ENCODE measurements around the gene ZNF511. TPM values are rescaled to one million over a fixed set of nuclear protein-coding genes. Genes with fewer than 3 reads are reported as not detected.

The ZNF511 gene
- total RNA-seq, 4 donors from 2014 or later, result 23.1 to 45.5 (median 30.0) TPM

DNA sequence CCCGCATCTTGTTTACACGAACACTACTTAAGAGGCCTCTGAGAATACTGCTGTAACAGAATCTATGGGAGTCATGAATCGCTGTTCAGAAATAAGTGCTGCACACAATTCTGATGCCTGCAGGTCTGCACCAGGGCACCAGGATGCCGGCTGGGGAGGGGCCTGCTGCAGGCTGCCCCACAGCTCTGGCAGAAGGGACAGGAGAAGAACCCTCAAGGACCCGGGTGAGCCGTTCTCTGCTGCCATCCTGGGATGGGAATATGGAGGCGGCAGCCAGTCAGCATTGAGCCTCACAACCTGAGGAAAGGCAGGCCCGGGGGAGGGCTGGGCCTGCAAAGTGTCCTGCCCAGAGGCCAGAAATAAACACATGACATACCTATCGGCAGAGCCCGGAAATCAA, 11.2 kb upstream of the ZNF511 start:
- Histone ChIP-seq H3K27ac (no peak overlapping the region), H3K4me1 (no peaks in the 10 kb centered on the region), H3K9me3 (no peaks in the 10 kb centered on the region), H3K27me3 (no peaks in the 10 kb centered on the region), H3K4me3 (no peak overlapping the region), H3K36me3 (no peaks in the 10 kb centered on the region)
- intact Hi-C loops (cut with DNase I; ENCODE audit: low total_unique reads), result no loop called here
- no peak for DNase-seq
- TF ChIP-seq, protein P1, sequence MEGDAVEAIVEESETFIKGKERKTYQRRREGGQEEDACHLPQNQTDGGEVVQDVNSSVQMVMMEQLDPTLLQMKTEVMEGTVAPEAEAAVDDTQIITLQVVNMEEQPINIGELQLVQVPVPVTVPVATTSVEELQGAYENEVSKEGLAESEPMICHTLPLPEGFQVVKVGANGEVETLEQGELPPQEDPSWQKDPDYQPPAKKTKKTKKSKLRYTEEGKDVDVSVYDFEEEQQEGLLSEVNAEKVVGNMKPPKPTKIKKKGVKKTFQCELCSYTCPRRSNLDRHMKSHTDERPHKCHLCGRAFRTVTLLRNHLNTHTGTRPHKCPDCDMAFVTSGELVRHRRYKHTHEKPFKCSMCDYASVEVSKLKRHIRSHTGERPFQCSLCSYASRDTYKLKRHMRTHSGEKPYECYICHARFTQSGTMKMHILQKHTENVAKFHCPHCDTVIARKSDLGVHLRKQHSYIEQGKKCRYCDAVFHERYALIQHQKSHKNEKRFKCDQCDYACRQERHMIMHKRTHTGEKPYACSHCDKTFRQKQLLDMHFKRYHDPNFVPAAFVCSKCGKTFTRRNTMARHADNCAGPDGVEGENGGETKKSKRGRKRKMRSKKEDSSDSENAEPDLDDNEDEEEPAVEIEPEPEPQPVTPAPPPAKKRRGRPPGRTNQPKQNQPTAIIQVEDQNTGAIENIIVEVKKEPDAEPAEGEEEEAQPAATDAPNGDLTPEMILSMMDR (IDR thresholded peaks at IDR 0.05), result no peak
- no peak for TF ChIP-seq POLR2A (IDR thresholded peaks at IDR 0.05)

DNA sequence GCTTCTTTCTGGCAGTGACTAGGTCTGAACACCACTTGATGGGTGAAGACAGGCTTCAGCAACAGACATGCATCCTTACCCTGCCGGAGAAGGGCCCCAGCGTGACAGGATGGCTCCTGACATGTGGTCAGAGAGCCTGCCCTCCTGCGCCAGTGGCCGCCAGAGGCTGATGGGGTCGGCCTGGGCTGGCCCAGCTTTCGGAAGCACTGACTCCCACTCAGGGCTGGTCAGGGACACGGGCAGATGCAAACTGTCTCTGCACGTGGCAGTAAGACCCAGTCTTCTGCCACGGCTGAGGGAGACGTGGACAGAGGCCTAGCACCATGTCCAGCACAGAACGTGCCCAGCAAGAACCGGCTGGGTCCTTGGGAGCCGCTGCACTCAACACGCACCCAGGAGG, 10.2 kb upstream of the ZNF511 start:
- H3K4me3 ChIP-seq, result no peak overlapping the region
- TF ChIP-seq, protein P1 (IDR thresholded peaks at IDR 0.05), result no peak
- no peak for TF ChIP-seq POLR2A (IDR thresholded peaks at IDR 0.05)
- no peaks in the 10 kb centered on the region for H3K4me1 ChIP-seq
- DNase-seq, result no peak
- H3K27ac ChIP-seq, result no peak overlapping the region
- intact Hi-C loops (cut with DNase I; ENCODE audit: low total_unique reads), result no loop called here
- H3K36me3 ChIP-seq, result no peaks in the 10 kb centered on the region
- H3K27me3 ChIP-seq, result no peaks in the 10 kb centered on the region
- no peaks in the 10 kb centered on the region for H3K9me3 ChIP-seq

DNA sequence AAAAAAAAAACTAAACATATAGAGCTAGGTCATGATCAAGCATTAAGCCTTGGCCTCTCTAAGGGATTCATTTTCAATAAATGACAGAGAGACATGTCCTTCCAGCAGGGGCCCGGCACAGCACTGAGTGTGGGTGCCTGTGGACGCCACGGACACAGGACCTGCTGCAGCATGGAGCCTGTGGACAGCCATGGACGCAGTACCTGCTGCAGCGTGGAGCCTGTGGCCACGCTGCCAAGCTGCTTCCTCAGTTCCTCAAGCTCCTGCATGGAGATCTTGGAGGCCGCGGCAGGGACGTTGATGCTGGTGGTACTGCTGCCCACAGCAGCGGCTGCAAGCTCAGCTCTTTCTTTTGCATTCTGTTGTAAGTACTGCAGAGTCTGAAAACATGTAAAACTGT, 9.5 kb upstream of the ZNF511 start:
- Histone ChIP-seq H3K27me3 (no peaks in the 10 kb centered on the region), H3K27ac (no peak overlapping the region), H3K4me1 (no peaks in the 10 kb centered on the region), H3K4me3 (no peak overlapping the region), H3K9me3 (no peaks in the 10 kb centered on the region), H3K36me3 (no peaks in the 10 kb centered on the region)
- intact Hi-C loops (cut with DNase I; ENCODE audit: low total_unique reads), result no loop called here
- no peak for DNase-seq
- TF ChIP-seq, protein P1 (IDR thresholded peaks at IDR 0.05), result no peak
- TF ChIP-seq POLR2A (IDR thresholded peaks at IDR 0.05), result no peak

DNA sequence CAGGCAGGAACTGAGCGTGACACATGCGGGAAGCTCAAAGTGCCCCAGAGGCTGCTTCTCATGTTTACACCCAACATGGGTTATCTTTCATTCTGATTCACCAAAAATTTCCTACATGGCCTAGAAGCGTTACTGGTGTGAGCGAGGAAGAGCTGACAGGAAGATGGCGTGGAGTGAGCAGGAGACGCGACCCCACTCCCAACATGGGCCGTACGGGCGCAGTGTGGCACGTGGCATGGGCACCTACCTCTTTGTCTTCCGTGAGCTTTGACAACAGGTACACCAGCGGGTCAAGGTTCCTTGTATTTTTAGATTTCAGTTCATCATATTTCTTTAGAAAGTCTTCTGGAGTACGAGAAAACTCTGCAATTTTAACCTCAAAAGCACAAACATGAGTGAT, 9.0 kb upstream of the ZNF511 start:
- Histone ChIP-seq H3K27me3 (no peaks in the 10 kb centered on the region), H3K36me3 (no peaks in the 10 kb centered on the region), H3K27ac (no peak overlapping the region), H3K9me3 (no peaks in the 10 kb centered on the region), H3K4me3 (no peak overlapping the region), H3K4me1 (no peaks in the 10 kb centered on the region)
- no peak for DNase-seq
- intact Hi-C loops (cut with DNase I; ENCODE audit: low total_unique reads), result no loop called here
- no peak for TF ChIP-seq POLR2A (IDR thresholded peaks at IDR 0.05)
- TF ChIP-seq, protein P1 (IDR thresholded peaks at IDR 0.05), result no peak

DNA sequence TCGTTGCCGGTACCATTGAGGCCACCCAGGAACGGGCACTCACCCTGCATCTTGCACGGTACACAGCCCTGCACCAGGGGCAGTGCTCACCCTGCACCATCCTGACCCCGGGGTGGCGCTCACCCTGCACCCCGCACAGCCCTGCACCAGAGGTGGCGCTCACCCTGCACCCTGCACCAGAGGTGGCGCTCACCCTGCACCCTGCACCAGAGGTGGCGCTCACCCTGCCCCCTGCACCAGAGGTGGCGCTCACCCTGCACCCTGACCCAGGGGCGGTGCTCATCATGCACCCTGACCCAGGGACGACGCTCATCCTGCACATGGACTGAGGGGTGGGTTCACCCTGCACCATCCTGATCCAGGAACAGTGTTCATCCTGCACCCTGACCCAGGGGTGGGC, 6.5 kb upstream of the ZNF511 start:
- TF ChIP-seq, protein P1 (IDR thresholded peaks at IDR 0.05), result no peak
- TF ChIP-seq POLR2A (IDR thresholded peaks at IDR 0.05), result no peak
- intact Hi-C loops (cut with DNase I; ENCODE audit: low total_unique reads), result no loop called here
- DNase-seq, result no peak
- Histone ChIP-seq H3K4me3 (no peak overlapping the region), H3K4me1 (peaks cover 3 to 5% of the 10 kb centered on the region in 2 donors), H3K36me3 (no peaks in the 10 kb centered on the region), H3K9me3 (no peaks in the 10 kb centered on the region), H3K27me3 (no peaks in the 10 kb centered on the region), H3K27ac (no peak overlapping the region)

All from uterus (tissue), 4 donors.